HepG2 (cell line): ENCODE data around the gene CASKIN2. TPM values are rescaled to one million over a fixed set of nuclear protein-coding genes. Genes with fewer than 3 reads are reported as not detected.

Source experiments
- ATF4 ChIP-seq, 2 experiments: fragments of 450-650 bp in 1 of 2; sonication (generic) in 1 of 2; formaldehyde crosslinking; IDR thresholded peaks; 2 replicates each; pipeline versions ENCODE4 v1.5.0 to v1.8.0; 2020 to 2022; ENCODE audit warnings: mild to moderate bottlenecking in 1 of 2, missing genetic modification reagents in 1 of 2
- CENPT ChIP-seq: sonication (generic); formaldehyde crosslinking; IDR thresholded peaks from 2 replicates; pipeline ENCODE4 v1.8.0; 2022; ENCODE audit warnings: low read depth, mild to moderate bottlenecking, moderate library complexity, missing genetic modification reagents
- CREB3 ChIP-seq: sonication (generic); formaldehyde crosslinking; IDR thresholded peaks from 2 replicates; pipeline ENCODE4 v1.5.0; 2020; ENCODE audit warnings: missing genetic modification reagents
- ELF3 ChIP-seq: IDR thresholded peaks from 2 replicates; pipeline ENCODE4 v1.6.1; 2016; ENCODE audit warnings: missing genetic modification reagents, missing compliant biosample characterization
- HDAC6 ChIP-seq: fragments of 200-600 bp; sonication (generic); IDR thresholded peaks from 2 replicates; pipeline ENCODE4 v1.7.0; 2017; ENCODE audit warnings: mild to moderate bottlenecking, antibody characterized with exemption, low read length, low read depth
- HINFP ChIP-seq: sonication (generic); formaldehyde crosslinking; IDR thresholded peaks from 2 replicates; pipeline ENCODE4 v1.4.0; 2020; ENCODE audit warnings: low read depth, mild to moderate bottlenecking, missing genetic modification reagents
- KAT8 ChIP-seq: IDR thresholded peaks from 2 replicates; pipeline ENCODE4 v1.6.1; 2016; ENCODE audit warnings: missing genetic modification reagents, missing compliant biosample characterization
- NAIF1 ChIP-seq: sonication (generic); formaldehyde crosslinking; IDR thresholded peaks from 2 replicates; pipeline ENCODE4 v1.5.0; 2020; ENCODE audit warnings: mild to moderate bottlenecking, missing genetic modification reagents, borderline replicate concordance
- SNRNP70 ChIP-seq: fragments of 200-400 bp; formaldehyde crosslinking; IDR thresholded peaks from 2 replicates; pipeline ENCODE4 v1.6.1; 2017; ENCODE audit warnings: mild to moderate bottlenecking, low read depth, low read length, moderate library complexity
- ZBTB2 ChIP-seq: sonication (generic); formaldehyde crosslinking; IDR thresholded peaks from 2 replicates; pipeline ENCODE4 v1.8.0; 2022; ENCODE audit warnings: low read depth, missing genetic modification reagents
- ZBTB33 ChIP-seq: sonication (generic); formaldehyde crosslinking; IDR thresholded peaks from 2 replicates; pipeline ENCODE4 v1.4.0; 2020; ENCODE audit warnings: missing genetic modification reagents
- ZEB1 ChIP-seq: IDR thresholded peaks from 2 replicates; pipeline ENCODE4 v1.6.1; 2012; ENCODE audit warnings: mild to moderate bottlenecking, low read depth, inconsistent platforms; ENCODE audit not compliant: insufficient replicate concordance
- ZNF136 ChIP-seq: sonication (generic); formaldehyde crosslinking; IDR thresholded peaks from 2 replicates; pipeline ENCODE4 v1.8.1; 2022; ENCODE audit warnings: low read depth, mild to moderate bottlenecking, moderate library complexity, missing genetic modification reagents
- ZNF205 ChIP-seq: IDR thresholded peaks from 2 replicates; pipeline ENCODE4 v1.6.1; 2018; ENCODE audit warnings: missing biosample characterization, missing genetic modification reagents
- ZNF335 ChIP-seq: sonication (generic); formaldehyde crosslinking; IDR thresholded peaks from 2 replicates; pipeline ENCODE4 v1.4.0; 2020; ENCODE audit warnings: missing genetic modification reagents
- ZNF496 ChIP-seq: sonication (generic); formaldehyde crosslinking; IDR thresholded peaks from 2 replicates; pipeline ENCODE4 v1.8.1; 2023; ENCODE audit warnings: mild to moderate bottlenecking, moderate library complexity, missing genetic modification reagents; ENCODE audit not compliant: insufficient replicate concordance
- ZNF512 ChIP-seq: sonication (generic); formaldehyde crosslinking; IDR thresholded peaks from 2 replicates; pipeline ENCODE4 v1.4.0; 2020; ENCODE audit warnings: mild to moderate bottlenecking, missing genetic modification reagents
- ZNF597 ChIP-seq: sonication (generic); formaldehyde crosslinking; IDR thresholded peaks from 2 replicates; pipeline ENCODE4 v1.5.0; 2020; ENCODE audit warnings: missing genetic modification reagents
- ZNF614 ChIP-seq: IDR thresholded peaks from 2 replicates; pipeline ENCODE4 v1.6.1; 2018; ENCODE audit warnings: missing biosample characterization, missing genetic modification reagents, inconsistent platforms, borderline replicate concordance
- ZNF782 ChIP-seq: sonication (generic); formaldehyde crosslinking; IDR thresholded peaks from 2 replicates; pipeline ENCODE4 v1.4.0; 2020; ENCODE audit warnings: missing genetic modification reagents, mild to moderate bottlenecking, borderline replicate concordance
- polyA plus RNA-seq, 8 experiments: library from polyadenylated mRNA; depleted of rRNA in 3 of 8; stranded (reverse) in 7 of 8; unstranded in 1 of 8; fragments of >200 nt; fragmentation: Illumina TruSeq in 4 of 8; extraction: Trizol in 4 of 8; gene quantifications; 2 replicates each; pipeline versions ENCODE4 v1.2.1 to v1.2.3, GENCODE V29; 2011 to 2016; ENCODE audit warnings: low read depth in 4 of 8, missing spikeins in 1 of 8, mixed read lengths in 1 of 8; ENCODE audit not compliant: insufficient read depth in 1 of 8
- total RNA-seq, 5 experiments: library from RNA; depleted of rRNA; stranded (reverse); fragments of >200 nt; fragmentation: Illumina TruSeq; extraction: Trizol; gene quantifications; 2 replicates each; pipeline ENCODE4 v1.2.3, GENCODE V29; 2016; ENCODE audit warnings: low read depth in 1 of 5

CASKIN2 gene
- total and polyA plus RNA-seq, 2 of the 13 experiments (the other 11 are each of a cell fraction or from before 2014, with no cell fraction given) = 5.2 to 7.8 TPM

- TF ChIP-seq SNRNP70 (no peak), ATF4 (CRISPR knock-in tag; IDR thresholded peaks at IDR 0.05) (0 out of 4 replicates have a peak, but pooled peaks of 1 of the 2 experiments have one; percentile 25), ZNF614 (CRISPR knock-in tag) (no peak), ZNF136 (CRISPR knock-in tag) (no peak), CENPT (CRISPR knock-in tag) (no peak), ZNF496 (CRISPR knock-in tag) (no peak), ZBTB33 (CRISPR knock-in tag) (no peak), NAIF1 (CRISPR knock-in tag) (no peak), KAT8 (CRISPR knock-in tag) (no peak), HINFP (no peak), ZNF335 (CRISPR knock-in tag) (no peak), HDAC6 (no peak), ZEB1 (peak; percentile 81), ZNF782 (no peak), ZNF597 (no peak), CREB3 (no peak), ZNF512 (CRISPR knock-in tag) (no peak), ZBTB2 (CRISPR knock-in tag) (peak; percentile 84), ELF3 (CRISPR knock-in tag) (0 out of 2 replicates have a peak, but pooled peaks have one; percentile 49), ZNF205 (CRISPR knock-in tag) (no peak)
Observed at GRCh38 chr17:75516255-75516618, 900 bp upstream of the CASKIN2 start, which contains the start of gene TSEN54 (continued).
